BJ (cell line): ENCODE measurements around the gene CYB561. TPM values are rescaled to one million over a fixed set of nuclear protein-coding genes. Genes with fewer than 3 reads are reported as not detected.

ENCODE experiments used
- CTCF ChIA-PET: fragments of 350-600 bp; formaldehyde crosslinking; extraction: SDS; loops from one replicate; lab custom pipeline; 2021; ENCODE audit warnings: antibody characterized with exemption, inconsistent platforms; lab: Yijun Ruan, JAX
- POLR2A ChIA-PET: fragments of 300-600 bp; sonication (Branson Sonifier 250); formaldehyde crosslinking; extraction: SDS; loops from one replicate; lab custom pipeline; 2021; ENCODE audit warnings: antibody characterized with exemption; lab: Charles Lee
- DNase-seq: peaks from one replicate; pipeline ENCODE4 v3.0.0-alpha.2; 2011; ENCODE audit warnings: low read depth
- H3K27me3 ChIP-seq: 2 replicates; pipeline ENCODE4 v1.6.0; 2011; ENCODE audit warnings: low read length; ENCODE audit not compliant: control insufficient read depth, insufficient read depth
- H3K36me3 ChIP-seq: 2 replicates; pipeline ENCODE4 v1.5.1; 2011; ENCODE audit warnings: low read length; ENCODE audit not compliant: control insufficient read depth, insufficient read depth
- H3K4me3 ChIP-seq: 2 replicates; pipeline ENCODE4 v1.5.1; 2011; ENCODE audit warnings: low read depth, mild to moderate bottlenecking, control low read depth, low read length
- CTCF ChIP-seq: IDR thresholded peaks from 2 replicates; pipeline ENCODE4 v1.5.1; 2011; ENCODE audit warnings: low read depth, mild to moderate bottlenecking, control low read depth, inconsistent platforms, low read length, moderate library complexity; ENCODE audit not compliant: insufficient read depth
- polyA plus RNA-seq: library from polyadenylated mRNA; depleted of rRNA; stranded (reverse); fragments of >200 nt; gene quantifications from 2 replicates; pipeline ENCODE4 v1.2.3, GENCODE V29; 2011

Gene CYB561
- polyA plus RNA-seq, 1 experiment, result 17.1 TPM

GRCh38 chr17:63434951-63435571 is 11.0 kb downstream of the CYB561 start:
- Histone ChIP-seq H3K27me3 (no peaks in the 10 kb centered on the region), H3K36me3 (no peaks in the 10 kb centered on the region), H3K4me3 (no peak overlapping the region)
- no peak for DNase-seq
- POLR2A ChIA-PET, result interaction anchor here (0.6 kb wide), 1 partner anchor 199 kb away, joined by 4 read pairs; no protein-coding TSS in a partner anchor
- 0 out of 2 replicates have a peak, but pooled peaks have one; percentile 14 for TF ChIP-seq CTCF
- CTCF ChIA-PET, result interaction anchor here (1.0 to 13.5 kb wide), 8 partner anchors 10 to 264 kb away, joined by 3 to 173 read pairs (median 6); no protein-coding TSS in a partner anchor

- POLR2A ChIA-PET, result interaction anchor here (0.7 kb wide), 1 partner anchor 177 kb away, joined by 3 read pairs; no protein-coding TSS in a partner anchor
- Histone ChIP-seq H3K27me3 (no peaks in the 10 kb centered on the region), H3K4me3 (no peak overlapping the region), H3K36me3 (no peaks in the 10 kb centered on the region)
- TF ChIP-seq CTCF, result peak; percentile 23; the same call in 1 of the 2 replicates
- DNase-seq, result peak; percentile 74
- CTCF ChIA-PET, result interaction anchor here (0.9 to 13.5 kb wide), 9 partner anchors 9 to 265 kb away, joined by 3 to 173 read pairs (median 6); no protein-coding TSS in a partner anchor
Observed at GRCh38 chr17:63433746-63434591, 12.1 kb downstream of the CYB561 start.

GRCh38 chr17:63431939-63432804 is 13.9 kb downstream of the CYB561 start:
- ChIA-PET POLR2A (interaction anchor here (0.6 kb wide), 1 partner anchor 31 kb away, joined by 3 read pairs; no protein-coding TSS in a partner anchor), CTCF (interaction anchor here (0.6 to 13.5 kb wide), 6 partner anchors 8 to 877 kb away, joined by 3 to 173 read pairs (median 4); partner anchors contain the start of gene MAP3K3)
- Histone ChIP-seq H3K27me3 (no peaks in the 10 kb centered on the region), H3K36me3 (no peaks in the 10 kb centered on the region), H3K4me3 (no peak overlapping the region)
- DNase-seq, result peak; percentile 66
- no peak for TF ChIP-seq CTCF

- H3K36me3 ChIP-seq, result no peaks in the 10 kb centered on the region
- POLR2A ChIA-PET, result no interaction called here
- no peak overlapping the region for H3K4me3 ChIP-seq
- CTCF ChIA-PET, result interaction anchor here (0.9 to 13.5 kb wide), 4 partner anchors 48 to 877 kb away, joined by 3 to 173 read pairs (median 41); partner anchors contain the start of gene MAP3K3
- DNase-seq, result no peak
- no peak for TF ChIP-seq CTCF
- no peaks in the 10 kb centered on the region for H3K27me3 ChIP-seq
Observed at GRCh38 chr17:63431618-63431938, 14.5 kb downstream of the CYB561 start.
